Measurements from ENCODE around the gene VSTM2B.

DNA sequence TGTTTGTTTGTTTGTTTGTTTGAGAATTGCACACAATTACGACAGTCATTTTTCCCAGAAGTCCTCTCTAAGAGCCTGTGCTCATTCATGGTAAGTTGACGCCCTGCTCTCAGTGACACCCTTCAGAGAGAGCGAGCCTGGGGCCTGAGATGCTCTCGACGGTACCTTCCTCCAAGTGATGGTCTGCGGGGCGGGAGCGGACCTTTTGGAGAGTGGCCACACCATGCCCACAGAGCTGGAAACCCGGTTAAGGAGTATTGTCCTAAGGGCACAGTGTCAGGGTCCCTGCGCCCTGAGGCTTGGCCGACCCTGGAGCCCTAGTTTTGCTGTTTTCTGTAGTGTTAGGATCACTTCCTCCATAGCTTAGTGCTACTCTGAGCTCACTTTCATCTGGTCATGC, 83.8 kb downstream of the VSTM2B start:
- TF ChIP-seq, protein P1, sequence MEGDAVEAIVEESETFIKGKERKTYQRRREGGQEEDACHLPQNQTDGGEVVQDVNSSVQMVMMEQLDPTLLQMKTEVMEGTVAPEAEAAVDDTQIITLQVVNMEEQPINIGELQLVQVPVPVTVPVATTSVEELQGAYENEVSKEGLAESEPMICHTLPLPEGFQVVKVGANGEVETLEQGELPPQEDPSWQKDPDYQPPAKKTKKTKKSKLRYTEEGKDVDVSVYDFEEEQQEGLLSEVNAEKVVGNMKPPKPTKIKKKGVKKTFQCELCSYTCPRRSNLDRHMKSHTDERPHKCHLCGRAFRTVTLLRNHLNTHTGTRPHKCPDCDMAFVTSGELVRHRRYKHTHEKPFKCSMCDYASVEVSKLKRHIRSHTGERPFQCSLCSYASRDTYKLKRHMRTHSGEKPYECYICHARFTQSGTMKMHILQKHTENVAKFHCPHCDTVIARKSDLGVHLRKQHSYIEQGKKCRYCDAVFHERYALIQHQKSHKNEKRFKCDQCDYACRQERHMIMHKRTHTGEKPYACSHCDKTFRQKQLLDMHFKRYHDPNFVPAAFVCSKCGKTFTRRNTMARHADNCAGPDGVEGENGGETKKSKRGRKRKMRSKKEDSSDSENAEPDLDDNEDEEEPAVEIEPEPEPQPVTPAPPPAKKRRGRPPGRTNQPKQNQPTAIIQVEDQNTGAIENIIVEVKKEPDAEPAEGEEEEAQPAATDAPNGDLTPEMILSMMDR (IDR thresholded peaks at IDR 0.05): no peak
- no peak for TF ChIP-seq EZH2 (IDR thresholded peaks at IDR 0.05)
- TF ChIP-seq EZH2phosphoT487 (IDR thresholded peaks at IDR 0.05): no peak
